GM21529 (cell line): ENCODE data around the gene FYB1.
"Not testable (repeated sequence)": the region's sequence is repeated elsewhere in the genome, so short reads cannot be mapped to it uniquely, and the experiment has no call there.

ENCODE experiments used
- ATAC-seq: cut with Tn5 transposase; IDR thresholded peaks from one replicate; pipeline ENCODE4 v1.9.1; 2021; ENCODE audit not compliant: unreplicated experiment

The FYB1 gene

GRCh38 chr5:39190311-39191102 lies 28.9 kb downstream of the FYB1 start:
- no peak for ATAC-seq

GRCh38 chr5:39189292-39189955 lies 29.9 kb downstream of the FYB1 start:
- ATAC-seq = no peak

- ATAC-seq = no peak
Measured at GRCh38 chr5:39187831-39188731, 31.3 kb downstream of the FYB1 start.

- no peak for ATAC-seq
Measured at GRCh38 chr5:39186722-39187539, 32.4 kb downstream of the FYB1 start.

- ATAC-seq = no peak
Measured at GRCh38 chr5:39186289-39186688, 33.1 kb downstream of the FYB1 start.

- no peak for ATAC-seq
Measured at GRCh38 chr5:39185761-39186160, 33.6 kb downstream of the FYB1 start.

- ATAC-seq = not testable (repeated sequence)
Measured at GRCh38 chr5:39179561-39179960, 39.8 kb downstream of the FYB1 start.

- no peak for ATAC-seq
Measured at GRCh38 chr5:39178861-39179260, 40.5 kb downstream of the FYB1 start.

- no peak for ATAC-seq
Measured at GRCh38 chr5:39178171-39178570, 41.2 kb downstream of the FYB1 start.

- no peak for ATAC-seq
Measured at GRCh38 chr5:39177631-39177964, 41.8 kb downstream of the FYB1 start.

- ATAC-seq = no peak
Measured at GRCh38 chr5:39176759-39177630, 42.4 kb downstream of the FYB1 start.

GRCh38 chr5:39175273-39175955 lies 43.9 kb downstream of the FYB1 start:
- ATAC-seq = no peak

- no peak for ATAC-seq
Measured at GRCh38 chr5:39173069-39173468, 46.3 kb downstream of the FYB1 start.

GRCh38 chr5:39172593-39172992 lies 46.8 kb downstream of the FYB1 start:
- no peak for ATAC-seq

- no peak for ATAC-seq
Measured at GRCh38 chr5:39171647-39172046, 47.7 kb downstream of the FYB1 start.

- ATAC-seq = no peak
Measured at GRCh38 chr5:39169081-39169480, 50.3 kb downstream of the FYB1 start.

- ATAC-seq = no peak
Measured at GRCh38 chr5:39167972-39168342, 51.4 kb downstream of the FYB1 start.

GRCh38 chr5:39167141-39167971 lies 52.0 kb downstream of the FYB1 start:
- no peak for ATAC-seq
